ENCODE measurements around the gene ATP2A1.

The ATP2A1 gene

DNA sequence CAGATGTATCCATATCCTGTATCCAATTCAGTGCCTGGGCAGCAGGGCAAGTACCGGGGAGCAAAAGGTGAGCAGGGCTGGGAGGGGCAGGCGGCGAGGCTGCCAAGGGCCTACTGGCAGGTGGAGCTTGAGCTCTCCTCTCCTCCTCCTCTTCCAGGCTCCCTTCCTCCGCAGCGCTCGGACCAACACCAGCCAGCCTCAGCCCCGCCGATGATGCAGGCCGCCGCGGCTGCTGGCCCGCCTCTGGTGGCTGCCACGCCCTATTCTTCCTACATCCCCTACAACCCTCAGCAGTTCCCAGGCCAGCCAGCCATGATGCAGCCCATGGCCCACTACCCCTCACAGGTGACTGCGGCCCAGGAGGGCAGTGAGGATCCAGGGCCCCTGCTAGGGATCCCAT lies 43.9 kb upstream of the ATP2A1 start:
- H3K27me3 ChIP-seq (ENCODE audit: insufficient read depth, low read length, poor library complexity, severe bottlenecking) = no peaks in the 10 kb centered on the region
- H3K36me3 ChIP-seq (ENCODE audit: insufficient read depth, low read length) = peaks cover 95% of the 10 kb centered on the region
- H3F3A ChIP-seq (ENCODE audit: low read depth) = peaks cover 7% of the 10 kb centered on the region; the same call in 1 of the 2 replicates
- no peaks in the 10 kb centered on the region for H3K4me1 ChIP-seq (ENCODE audit: insufficient read depth, low read length, poor library complexity, severe bottlenecking)
- H3K9me3 ChIP-seq (ENCODE audit: insufficient read depth, low read depth, low read length) = no peaks in the 10 kb centered on the region
- H2AFZ ChIP-seq (ENCODE audit: low read length) = no peak overlapping the region
- TF ChIP-seq, protein P1, sequence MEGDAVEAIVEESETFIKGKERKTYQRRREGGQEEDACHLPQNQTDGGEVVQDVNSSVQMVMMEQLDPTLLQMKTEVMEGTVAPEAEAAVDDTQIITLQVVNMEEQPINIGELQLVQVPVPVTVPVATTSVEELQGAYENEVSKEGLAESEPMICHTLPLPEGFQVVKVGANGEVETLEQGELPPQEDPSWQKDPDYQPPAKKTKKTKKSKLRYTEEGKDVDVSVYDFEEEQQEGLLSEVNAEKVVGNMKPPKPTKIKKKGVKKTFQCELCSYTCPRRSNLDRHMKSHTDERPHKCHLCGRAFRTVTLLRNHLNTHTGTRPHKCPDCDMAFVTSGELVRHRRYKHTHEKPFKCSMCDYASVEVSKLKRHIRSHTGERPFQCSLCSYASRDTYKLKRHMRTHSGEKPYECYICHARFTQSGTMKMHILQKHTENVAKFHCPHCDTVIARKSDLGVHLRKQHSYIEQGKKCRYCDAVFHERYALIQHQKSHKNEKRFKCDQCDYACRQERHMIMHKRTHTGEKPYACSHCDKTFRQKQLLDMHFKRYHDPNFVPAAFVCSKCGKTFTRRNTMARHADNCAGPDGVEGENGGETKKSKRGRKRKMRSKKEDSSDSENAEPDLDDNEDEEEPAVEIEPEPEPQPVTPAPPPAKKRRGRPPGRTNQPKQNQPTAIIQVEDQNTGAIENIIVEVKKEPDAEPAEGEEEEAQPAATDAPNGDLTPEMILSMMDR (conservative IDR thresholded peaks at IDR 0.05; ENCODE audit: low read length) = no peak
- TF ChIP-seq EZH2phosphoT487 (IDR thresholded peaks at IDR 0.05; ENCODE audit: borderline replicate concordance) = no peak
- H3K4me2 ChIP-seq (ENCODE audit: low read depth, low read length, poor library complexity, severe bottlenecking) = no peak overlapping the region
- H4K20me1 ChIP-seq (ENCODE audit: insufficient read depth, low read length, poor library complexity, severe bottlenecking) = peaks cover 65% of the 10 kb centered on the region
- H3K4me3 ChIP-seq (ENCODE audit: low read length, poor library complexity, severe bottlenecking) = no peak overlapping the region
- peaks cover 31% of the 10 kb centered on the region; the same call in 1 of the 2 replicates for H3K79me2 ChIP-seq (ENCODE audit: insufficient read depth, low read length)
- H3K9ac ChIP-seq (ENCODE audit: low read depth, low read length, poor library complexity, severe bottlenecking) = no peak overlapping the region
- no peaks in the 10 kb centered on the region for H3K9me2 ChIP-seq (replicated peaks; ENCODE audit: low read depth, low read length)

GRCh38 chr16:28834873-28835863 lies 43.1 kb upstream of the ATP2A1 start:
- Histone ChIP-seq H3F3A (ENCODE audit: low read depth) (peaks cover 11% of the 10 kb centered on the region; the same call in 1 of the 2 replicates), H3K79me2 (ENCODE audit: insufficient read depth, low read length) (peaks cover 24% of the 10 kb centered on the region; the same call in 1 of the 2 replicates), H3K9me3 (ENCODE audit: insufficient read depth, low read depth, low read length) (no peaks in the 10 kb centered on the region), H3K36me3 (ENCODE audit: insufficient read depth, low read length) (peaks cover 87% of the 10 kb centered on the region), H4K20me1 (ENCODE audit: insufficient read depth, low read length, poor library complexity, severe bottlenecking) (peaks cover 58% of the 10 kb centered on the region), H3K27me3 (ENCODE audit: insufficient read depth, low read length, poor library complexity, severe bottlenecking) (no peaks in the 10 kb centered on the region), H3K4me2 (ENCODE audit: low read depth, low read length, poor library complexity, severe bottlenecking) (no peak overlapping the region), H3K9ac (ENCODE audit: low read depth, low read length, poor library complexity, severe bottlenecking) (no peak overlapping the region), H3K9me2 (replicated peaks; ENCODE audit: low read depth, low read length) (no peaks in the 10 kb centered on the region), H3K4me1 (ENCODE audit: insufficient read depth, low read length, poor library complexity, severe bottlenecking) (no peaks in the 10 kb centered on the region), H3K4me3 (ENCODE audit: low read length, poor library complexity, severe bottlenecking) (no peak overlapping the region), H2AFZ (ENCODE audit: low read length) (no peak overlapping the region)
- TF ChIP-seq, protein P1 (conservative IDR thresholded peaks at IDR 0.05; ENCODE audit: low read length) = no peak
- no peak for TF ChIP-seq EZH2phosphoT487 (IDR thresholded peaks at IDR 0.05; ENCODE audit: borderline replicate concordance)

DNA sequence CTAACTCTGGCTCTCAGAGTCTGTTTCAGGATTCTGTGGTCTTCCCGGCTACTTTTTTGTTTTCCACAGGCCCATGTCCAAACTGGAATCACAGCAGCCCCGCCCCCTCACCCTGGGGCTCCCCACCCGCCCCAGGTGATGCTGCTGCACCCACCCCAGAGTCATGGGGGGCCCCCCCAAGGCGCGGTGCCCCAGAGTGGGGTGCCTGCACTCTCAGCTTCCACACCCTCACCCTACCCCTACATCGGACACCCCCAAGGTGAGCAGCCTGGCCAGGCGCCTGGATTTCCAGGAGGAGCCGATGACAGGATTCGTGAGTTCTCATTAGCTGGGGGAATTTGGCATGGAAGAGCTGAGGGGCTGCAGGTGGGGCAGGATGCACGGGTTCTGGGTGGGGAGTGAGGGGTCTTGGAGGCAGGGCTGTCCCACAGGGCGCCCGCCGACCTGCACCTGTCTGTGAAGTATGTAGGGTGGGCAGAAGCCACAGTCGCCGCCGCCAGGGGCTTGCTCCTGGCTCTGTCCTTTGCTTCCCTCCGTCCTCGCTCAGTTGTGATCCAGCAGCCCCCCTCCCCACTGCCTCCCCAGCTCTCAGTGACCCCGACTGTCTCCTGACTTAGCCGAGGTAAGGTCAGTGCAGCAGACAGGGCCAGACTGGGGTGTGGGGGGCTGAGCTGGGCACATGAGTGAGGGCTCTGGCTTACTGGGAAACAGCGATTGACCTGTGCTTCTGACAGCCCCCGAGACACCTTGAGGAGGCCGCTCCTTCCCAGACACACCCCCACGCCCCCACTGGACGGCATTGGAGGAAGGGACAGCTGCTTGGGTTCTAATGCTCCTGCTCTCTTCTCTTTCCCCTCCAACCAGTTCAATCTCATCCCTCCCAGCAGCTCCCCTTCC lies 42.2 kb upstream of the ATP2A1 start:
- Histone ChIP-seq H3K9me2 (replicated peaks; ENCODE audit: low read depth, low read length) (no peaks in the 10 kb centered on the region), H3K36me3 (ENCODE audit: insufficient read depth, low read length) (peaks cover 78% of the 10 kb centered on the region; the same call in 1 of the 2 replicates), H3K27me3 (ENCODE audit: insufficient read depth, low read length, poor library complexity, severe bottlenecking) (no peaks in the 10 kb centered on the region), H2AFZ (ENCODE audit: low read length) (no peak overlapping the region), H3K4me3 (ENCODE audit: low read length, poor library complexity, severe bottlenecking) (no peak overlapping the region), H3K9ac (ENCODE audit: low read depth, low read length, poor library complexity, severe bottlenecking) (no peak overlapping the region), H3K9me3 (ENCODE audit: insufficient read depth, low read depth, low read length) (no peaks in the 10 kb centered on the region), H4K20me1 (ENCODE audit: insufficient read depth, low read length, poor library complexity, severe bottlenecking) (peaks cover 49% of the 10 kb centered on the region), H3F3A (ENCODE audit: low read depth) (peaks cover 11% of the 10 kb centered on the region; the same call in 1 of the 2 replicates), H3K4me1 (ENCODE audit: insufficient read depth, low read length, poor library complexity, severe bottlenecking) (no peaks in the 10 kb centered on the region), H3K4me2 (ENCODE audit: low read depth, low read length, poor library complexity, severe bottlenecking) (no peak overlapping the region), H3K79me2 (ENCODE audit: insufficient read depth, low read length) (peaks cover 15% of the 10 kb centered on the region; the same call in 1 of the 2 replicates)
- TF ChIP-seq EZH2phosphoT487 (IDR thresholded peaks at IDR 0.05; ENCODE audit: borderline replicate concordance) = no peak
- TF ChIP-seq, protein P1 (conservative IDR thresholded peaks at IDR 0.05; ENCODE audit: low read length) = no peak

Data from Loucy (cell line).